Ecto neural progenitor cell (in vitro differentiated cells): ENCODE measurements around the gene EPN3.

Experiments
- DNase-seq: peaks from one replicate; pipeline ENCODE4 v3.0.0-alpha.2; 2018; ENCODE audit warnings: low spot score

EPN3 gene

GRCh38 chr17:50549969-50550368 is 17.4 kb downstream of the EPN3 start:
- DNase-seq, result no peak

- DNase-seq, result peak; percentile 93
Measured at GRCh38 chr17:50550661-50551432, 18.3 kb downstream of the EPN3 start.

- DNase-seq, result no peak
Measured at GRCh38 chr17:50551433-50551815, 18.9 kb downstream of the EPN3 start.

- no peak for DNase-seq
Measured at GRCh38 chr17:50551884-50552283, 19.3 kb downstream of the EPN3 start.

GRCh38 chr17:50554201-50554600 is 21.7 kb downstream of the EPN3 start:
- DNase-seq, result no peak

- no peak for DNase-seq
Measured at GRCh38 chr17:50556803-50557202, 24.3 kb downstream of the EPN3 start.

- DNase-seq, result no peak
Measured at GRCh38 chr17:50557630-50558029, 25.1 kb downstream of the EPN3 start.

- no peak for DNase-seq
Measured at GRCh38 chr17:50558091-50558490, 25.6 kb downstream of the EPN3 start.

GRCh38 chr17:50558581-50558940 is 26.0 kb downstream of the EPN3 start:
- no peak for DNase-seq

- DNase-seq, result peak; percentile 84
Measured at GRCh38 chr17:50558941-50559614, 26.5 kb downstream of the EPN3 start.

- DNase-seq, result peak; percentile 91
Measured at GRCh38 chr17:50559674-50560184, 27.2 kb downstream of the EPN3 start.

GRCh38 chr17:50560185-50560824 is 27.8 kb downstream of the EPN3 start, which contains the start of gene CACNA1G:
TSS of gene CACNA1G (plus strand) at chr17:50560715. CDS start at chr17:50561460, 745 bp downstream.
- DNase-seq, result peak; percentile 100

- DNase-seq, result peak; percentile 80
Measured at GRCh38 chr17:50560931-50561745, 28.6 kb downstream of the EPN3 start.

GRCh38 chr17:50561746-50562141 is 29.2 kb downstream of the EPN3 start:
- no peak for DNase-seq

GRCh38 chr17:50562242-50563091 is 29.9 kb downstream of the EPN3 start:
- DNase-seq, result no peak

GRCh38 chr17:50563092-50563511 is 30.6 kb downstream of the EPN3 start:
- DNase-seq, result no peak

GRCh38 chr17:50564916-50565315 is 32.4 kb downstream of the EPN3 start:
- no peak for DNase-seq

- DNase-seq, result peak; percentile 78
Measured at GRCh38 chr17:50565402-50566350, 33.1 kb downstream of the EPN3 start.

- DNase-seq, result no peak
Measured at GRCh38 chr17:50566886-50567285, 34.4 kb downstream of the EPN3 start.

GRCh38 chr17:50568659-50569058 is 36.1 kb downstream of the EPN3 start:
- DNase-seq, result no peak
